Measurements from ENCODE around the gene PARP16.
"Not testable (repeated sequence)": the region's sequence is repeated elsewhere in the genome, so short reads cannot be mapped to it uniquely, and the experiment has no call there.

PARP16 gene

DNA sequence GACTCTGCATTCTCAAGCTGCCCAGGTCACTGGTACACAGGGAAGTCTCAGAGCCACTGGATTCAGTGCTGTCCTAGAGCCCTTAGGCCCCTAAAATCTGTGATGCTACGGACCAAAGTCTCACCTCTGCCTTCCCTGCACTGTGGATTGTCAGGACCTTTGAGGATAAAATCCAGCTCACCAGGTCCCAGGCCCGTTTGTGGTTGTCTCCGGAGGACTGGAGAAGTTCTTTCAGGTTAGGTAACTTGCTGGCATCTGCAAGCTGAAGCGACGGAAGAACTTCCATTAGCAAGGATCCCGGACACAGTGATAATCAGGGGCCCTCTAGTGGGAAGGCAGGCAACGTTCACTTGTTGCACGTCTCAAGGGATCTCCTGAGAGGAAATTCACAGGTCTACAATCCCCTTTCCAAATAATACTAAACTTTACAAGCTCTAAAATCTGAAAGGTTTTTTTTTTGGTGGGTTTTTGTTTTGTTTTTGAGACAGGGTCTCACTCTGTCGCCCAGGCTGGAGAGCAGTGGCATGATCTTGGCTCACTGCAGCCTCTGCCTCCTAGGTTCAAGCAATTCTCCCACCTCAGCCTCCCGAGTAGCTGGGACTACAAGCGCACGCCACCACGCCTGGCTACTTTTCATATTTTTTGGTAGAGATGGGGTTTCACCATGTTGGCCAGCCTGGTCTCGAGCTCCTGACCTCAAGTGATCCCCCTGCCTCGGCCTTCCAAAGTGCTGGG is 15.7 kb downstream of the PARP16 start:
- peak; percentile 35 for DNase-seq

DNA sequence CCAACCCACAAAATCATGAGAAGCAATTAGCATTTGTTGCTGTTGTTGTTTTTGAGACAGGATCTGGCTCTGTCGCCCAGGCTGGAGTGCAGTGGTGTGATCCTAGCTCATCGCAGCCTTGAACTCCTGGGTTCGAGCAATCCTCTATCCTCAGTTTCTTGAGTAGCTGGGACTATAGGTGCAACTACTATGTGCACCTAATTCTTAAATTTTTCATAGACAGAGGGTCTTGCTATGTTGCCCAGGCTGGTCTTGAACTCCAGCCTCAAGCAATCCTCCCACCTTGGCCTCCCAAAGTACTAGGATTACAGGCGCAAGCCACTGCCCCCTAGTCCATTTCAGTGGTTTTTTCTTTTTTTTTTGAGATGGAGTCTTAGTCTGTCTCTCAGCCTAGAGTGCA is 18.3 kb downstream of the PARP16 start:
- DNase-seq = no peak

DNA sequence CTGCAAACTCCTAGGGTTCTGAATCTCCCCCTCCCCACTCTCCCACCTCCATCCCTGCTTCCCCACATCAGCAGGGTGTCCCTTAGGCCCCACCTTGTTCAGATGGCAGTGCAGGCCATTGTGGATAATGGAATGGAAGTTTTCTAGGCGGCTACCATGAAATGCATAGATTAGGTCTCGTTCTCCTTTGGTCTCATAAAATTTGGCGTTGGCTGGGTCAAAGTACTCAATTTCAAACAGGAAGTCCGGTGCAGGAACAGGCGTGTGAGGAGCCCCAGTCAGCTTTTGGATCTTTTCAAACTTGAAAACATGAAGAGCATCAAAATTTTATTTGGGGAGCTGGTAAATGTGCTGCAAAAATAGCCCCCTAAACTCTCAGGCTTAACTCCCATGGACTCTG is 20.2 kb downstream of the PARP16 start:
- DNase-seq = no peak

DNA sequence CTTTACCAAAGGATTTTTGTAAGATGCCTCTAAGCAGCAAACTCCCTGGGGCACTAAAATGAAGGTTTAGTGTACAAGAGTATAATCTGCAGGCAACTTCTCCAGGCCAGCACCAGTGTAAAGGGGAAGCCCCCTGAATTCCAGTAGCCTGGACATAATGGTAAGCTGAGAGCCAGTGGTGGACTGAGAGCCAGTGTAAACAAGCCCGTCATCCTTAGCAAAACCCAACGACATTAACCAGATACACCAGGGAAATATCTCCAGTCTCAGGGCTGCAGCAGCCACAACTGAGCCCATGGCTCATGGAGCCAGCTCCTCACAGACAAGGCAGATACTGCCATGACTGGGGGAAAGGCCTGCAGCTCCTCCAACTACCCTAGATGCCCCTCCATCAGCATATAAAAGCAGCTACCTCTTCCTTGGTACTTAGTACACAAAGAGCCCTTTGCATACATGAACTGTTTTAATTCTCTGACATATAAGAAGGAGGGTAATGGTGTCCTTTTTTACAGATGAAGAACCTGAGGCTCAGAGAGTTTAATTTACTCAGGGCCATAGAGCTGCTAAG is 21.7 kb downstream of the PARP16 start:
- DNase-seq = no peak

DNA sequence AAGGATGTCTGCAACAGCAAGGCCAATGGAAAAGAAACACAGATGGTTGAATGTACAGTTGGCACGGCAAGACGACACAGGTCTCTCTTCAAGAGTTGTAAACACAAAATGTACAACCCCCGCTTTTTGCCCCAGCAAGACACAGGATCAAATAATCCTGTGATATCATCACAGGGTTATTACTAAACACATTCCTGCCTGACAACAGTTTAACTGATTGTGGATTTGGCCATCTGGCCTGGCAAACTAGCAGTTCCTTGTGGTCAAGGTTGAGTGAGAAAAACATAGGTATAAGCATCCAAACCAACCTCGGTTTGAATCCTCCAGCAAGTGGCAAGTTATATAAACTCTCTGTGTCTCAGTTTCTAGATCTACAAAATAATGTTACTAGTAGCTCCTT is 23.4 kb downstream of the PARP16 start:
- no peak for DNase-seq

DNA sequence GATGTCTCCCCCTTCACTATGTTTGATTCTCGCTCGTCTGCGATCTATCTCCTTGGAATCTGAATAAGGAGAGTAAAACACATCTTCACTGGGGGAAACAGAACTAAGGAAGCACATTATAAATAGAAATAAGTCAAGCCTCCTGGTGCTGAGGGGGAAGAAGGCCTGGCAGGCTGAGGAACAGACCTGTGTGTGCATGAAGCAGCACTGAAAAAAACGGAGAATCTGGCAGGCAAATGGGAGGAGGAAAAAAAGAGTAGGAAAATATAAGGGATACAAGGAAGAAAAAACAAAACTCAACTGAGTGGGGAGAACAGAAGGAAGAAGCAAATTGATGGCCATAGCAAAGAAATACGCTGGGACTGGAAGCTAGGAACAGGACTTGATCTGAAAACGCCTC is 25.7 kb downstream of the PARP16 start:
- DNase-seq = no peak

DNA sequence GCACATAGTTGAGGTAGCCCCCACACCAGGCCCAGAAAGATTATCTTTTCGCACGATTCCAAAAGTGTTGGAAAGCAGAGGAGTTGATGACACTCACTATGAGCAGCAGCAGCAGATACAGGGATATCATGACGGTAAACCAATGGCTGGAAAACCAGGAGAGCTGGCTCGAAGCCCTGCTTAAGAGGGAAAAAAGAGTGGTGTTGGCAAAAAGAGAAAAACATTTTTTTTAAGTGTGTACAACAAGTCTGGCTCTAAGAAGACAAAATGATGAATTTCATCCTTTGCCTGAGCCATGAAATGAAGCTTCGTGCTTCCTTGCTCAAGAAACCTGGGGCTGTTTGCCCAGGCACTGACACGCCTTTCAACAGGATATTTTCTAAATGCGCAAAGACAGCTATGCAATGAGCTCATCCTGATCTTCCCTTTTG is 27.3 kb downstream of the PARP16 start:
- no peak for DNase-seq

DNA sequence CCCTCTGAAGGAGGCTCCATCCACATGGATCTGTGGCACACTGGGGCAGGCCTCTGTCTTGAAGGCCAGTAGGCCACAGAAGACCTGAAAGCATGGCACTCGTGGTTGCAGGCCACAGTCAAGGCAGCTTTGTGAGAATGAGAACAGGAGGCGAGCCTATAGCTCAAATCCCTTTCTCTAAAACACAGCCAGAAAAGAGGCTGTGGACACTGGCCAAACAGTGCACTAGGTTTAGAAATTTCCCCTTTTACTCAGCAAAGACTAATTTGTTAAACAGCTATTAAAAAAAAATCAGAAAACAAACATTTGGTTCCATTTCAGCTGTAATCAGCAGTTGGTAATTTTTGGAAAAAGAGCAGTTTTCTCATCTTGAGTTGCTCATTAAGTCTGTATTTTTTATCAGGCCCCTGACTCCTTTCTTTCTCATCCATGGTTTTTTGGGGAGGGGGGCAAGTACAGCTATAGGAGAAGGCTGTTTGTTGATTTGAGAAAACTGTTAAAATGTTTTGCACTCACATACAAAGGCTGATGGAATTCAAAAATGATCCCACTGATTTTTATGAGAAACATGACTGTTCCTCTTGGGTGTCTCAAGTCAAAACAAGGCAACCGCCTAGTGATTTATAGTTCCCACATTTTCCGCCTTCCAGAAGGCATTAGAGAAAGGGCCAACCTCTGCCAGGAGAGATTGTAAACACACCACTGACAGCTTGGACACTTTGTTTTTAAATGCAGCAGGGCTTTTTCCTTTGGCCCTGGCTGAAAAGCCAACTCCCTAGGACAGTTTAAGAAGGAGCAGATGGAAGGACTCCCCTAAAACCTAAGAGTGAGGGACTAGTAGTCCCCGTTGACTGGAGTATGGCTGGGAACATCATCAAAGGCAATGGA is 28.1 kb downstream of the PARP16 start:
- no peak for DNase-seq

DNA sequence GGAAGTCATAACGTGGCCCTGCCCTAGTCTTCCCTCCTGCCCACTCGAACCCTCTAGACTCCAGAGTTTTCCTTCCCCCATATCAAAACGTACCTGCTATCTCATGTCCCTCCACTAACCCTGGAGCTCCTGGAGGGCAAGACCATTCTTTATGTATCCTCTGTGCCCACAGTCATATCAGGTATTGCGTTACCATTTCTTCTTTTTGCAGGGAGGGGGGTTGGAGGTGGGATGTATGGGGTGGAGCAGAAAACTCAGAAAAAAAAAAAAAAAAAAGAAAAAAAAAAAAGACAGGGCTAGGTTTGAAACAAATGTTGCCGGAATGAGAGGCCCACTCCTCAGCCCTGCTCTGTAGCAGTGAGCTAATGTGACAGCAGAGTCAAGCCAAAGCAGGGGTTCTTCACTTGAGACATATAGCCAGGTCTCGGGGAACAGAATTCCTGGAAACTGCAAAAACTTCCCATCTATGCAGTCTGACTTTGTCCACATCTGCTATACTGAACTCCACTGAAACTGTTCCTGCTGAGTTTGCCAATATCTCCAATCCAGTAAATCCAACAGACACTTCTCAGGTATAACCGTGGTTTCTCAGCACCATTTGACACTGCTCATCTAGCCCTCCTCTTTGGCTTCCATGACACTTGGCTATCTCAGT is 31.1 kb downstream of the PARP16 start:
- DNase-seq = no peak

DNA sequence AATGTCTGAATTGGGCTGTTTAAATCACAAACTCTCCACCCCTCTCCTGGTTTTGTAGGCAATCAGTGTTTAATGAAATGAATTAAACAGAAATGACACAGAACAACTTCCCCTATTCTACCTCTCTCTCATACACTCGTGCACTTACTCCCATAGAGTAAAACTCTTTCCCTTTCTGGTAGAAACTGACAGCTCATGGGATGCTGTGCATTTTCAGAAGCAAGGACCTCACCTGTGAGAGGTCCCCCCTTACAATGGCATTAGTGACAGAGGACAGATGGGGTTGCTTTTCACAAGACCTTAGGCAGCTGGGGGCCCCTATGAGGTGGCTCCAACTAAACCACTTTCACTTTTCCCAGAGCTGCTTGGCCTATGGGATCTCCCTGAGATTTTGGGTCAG is 31.9 kb downstream of the PARP16 start:
- no peak for DNase-seq

DNA sequence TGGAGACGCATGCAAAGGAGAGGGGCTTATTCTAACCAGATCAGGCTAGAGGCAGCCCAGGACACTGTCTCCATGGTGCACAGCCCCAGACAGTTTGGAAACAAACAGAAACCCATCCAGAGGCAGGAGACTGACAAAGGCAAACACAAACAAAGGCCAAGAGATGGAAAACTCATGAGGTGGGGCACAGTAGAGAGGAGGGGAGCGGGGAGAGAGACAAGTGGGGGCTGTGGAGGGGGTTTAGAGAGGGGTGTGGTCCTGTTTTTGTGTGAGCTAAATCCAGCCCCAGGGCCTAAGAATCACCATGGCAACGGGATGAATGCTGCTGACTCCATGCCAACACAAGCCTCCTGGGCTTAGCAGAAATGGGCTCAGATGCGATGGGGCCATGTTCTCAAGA is 32.3 kb downstream of the PARP16 start:
- no peak for DNase-seq

DNA sequence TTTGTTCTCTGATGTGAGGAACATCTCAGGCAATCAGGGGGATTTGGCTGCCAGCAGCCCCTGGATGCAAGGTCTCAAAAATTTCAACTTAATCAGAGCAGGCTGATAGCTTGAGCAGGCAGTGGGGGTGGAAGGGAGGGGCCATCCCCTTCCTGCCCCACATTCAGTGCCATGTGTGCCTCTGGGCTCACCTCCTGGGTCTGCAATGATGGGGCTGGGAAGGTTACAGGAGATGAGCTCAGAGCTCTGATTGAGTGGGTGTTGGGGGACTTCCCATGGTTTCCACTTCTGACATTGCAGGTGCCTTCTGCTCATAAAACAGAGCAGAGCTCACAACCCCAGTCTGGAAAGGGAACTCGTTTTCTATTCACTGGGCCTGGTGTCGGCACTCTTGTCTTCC is 37.0 kb downstream of the PARP16 start:
- no peak for DNase-seq

DNA sequence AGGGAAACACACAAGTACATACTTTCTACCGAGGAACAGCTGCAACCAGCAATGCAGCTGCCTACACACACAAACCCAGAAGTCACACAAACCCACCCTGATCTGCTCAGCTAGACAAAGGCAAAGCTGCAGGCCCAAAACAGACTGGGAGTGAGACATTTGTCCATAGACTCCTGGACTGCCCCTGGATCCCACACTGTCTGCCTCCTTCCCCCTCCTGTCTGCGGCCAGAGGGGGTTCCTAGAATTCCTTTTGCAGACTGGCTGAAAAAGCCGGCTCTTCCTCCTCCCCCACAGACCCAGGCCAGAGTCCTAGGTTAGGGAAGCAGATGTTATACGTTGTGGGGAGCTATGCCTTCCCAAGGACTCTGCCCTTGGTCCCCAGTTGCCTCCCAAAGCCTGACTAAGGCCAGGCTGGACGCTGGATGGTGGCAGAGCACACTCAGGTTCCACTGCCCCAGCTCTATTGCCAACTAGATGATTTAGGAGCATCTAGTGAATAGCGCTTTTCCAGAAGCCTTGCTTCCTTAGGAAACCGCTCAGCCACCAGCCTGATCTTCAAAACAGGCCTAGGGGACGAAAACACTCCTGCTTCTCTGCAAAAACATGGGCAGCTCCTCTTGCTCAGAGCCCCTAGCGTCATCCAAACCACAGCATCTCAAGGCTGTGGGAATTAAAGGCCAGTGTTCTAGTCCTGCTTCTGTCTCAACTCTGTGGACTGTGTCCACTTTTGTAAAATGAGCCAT is 38.0 kb downstream of the PARP16 start:
- no peak for DNase-seq

DNA sequence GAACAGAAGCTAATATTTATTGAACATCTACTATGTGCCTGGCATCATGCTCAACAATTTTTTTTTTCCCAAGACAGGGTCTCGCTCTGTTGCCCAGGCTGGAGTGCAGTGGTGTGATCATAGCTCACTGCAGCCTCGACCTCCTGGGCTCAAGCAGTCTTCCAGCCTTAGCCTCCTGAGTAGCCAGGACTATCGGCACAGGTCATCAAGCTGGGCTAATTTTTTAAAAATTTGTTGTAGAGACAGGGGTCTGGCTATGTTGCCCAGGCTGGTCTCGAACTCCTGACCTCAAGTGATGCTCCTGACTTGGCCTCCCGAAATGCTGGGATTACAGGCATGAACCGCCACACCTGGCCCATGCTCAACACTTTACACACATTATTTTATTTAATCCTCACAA is 39.7 kb downstream of the PARP16 start:
- no peak for DNase-seq

DNA sequence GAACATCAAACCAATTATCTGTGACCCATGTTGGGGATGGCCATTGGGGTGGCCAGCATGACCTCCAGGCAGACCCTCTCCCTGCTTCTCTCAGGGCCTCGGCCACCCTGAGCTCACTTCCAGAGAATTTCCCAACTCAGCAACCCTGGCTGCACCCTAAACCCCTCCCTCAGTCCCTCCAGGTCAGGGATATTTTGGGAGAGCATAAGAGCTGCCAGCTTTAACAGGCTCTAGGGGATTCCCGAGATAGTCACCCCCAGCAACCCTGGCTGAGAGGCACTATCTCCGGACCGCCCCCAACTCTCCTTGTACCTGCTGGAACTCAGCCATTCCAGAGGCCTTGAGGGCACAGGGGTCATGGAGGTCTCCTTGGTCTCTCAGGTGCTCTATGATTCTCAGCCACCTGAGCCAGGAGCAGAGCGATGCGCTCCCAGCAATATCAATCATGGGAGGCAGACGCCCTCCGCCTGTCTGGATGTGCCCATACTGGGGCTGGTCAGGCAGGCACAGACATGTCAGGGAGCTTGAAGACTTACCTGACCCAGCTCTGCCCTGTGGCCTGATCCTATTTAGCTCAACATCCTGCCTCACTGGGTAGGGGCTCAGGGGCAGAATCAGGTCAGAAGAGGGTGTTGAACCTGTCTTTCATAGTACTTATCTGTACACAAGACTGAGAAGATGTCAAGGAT is 40.5 kb downstream of the PARP16 start:
- DNase-seq = no peak

DNA sequence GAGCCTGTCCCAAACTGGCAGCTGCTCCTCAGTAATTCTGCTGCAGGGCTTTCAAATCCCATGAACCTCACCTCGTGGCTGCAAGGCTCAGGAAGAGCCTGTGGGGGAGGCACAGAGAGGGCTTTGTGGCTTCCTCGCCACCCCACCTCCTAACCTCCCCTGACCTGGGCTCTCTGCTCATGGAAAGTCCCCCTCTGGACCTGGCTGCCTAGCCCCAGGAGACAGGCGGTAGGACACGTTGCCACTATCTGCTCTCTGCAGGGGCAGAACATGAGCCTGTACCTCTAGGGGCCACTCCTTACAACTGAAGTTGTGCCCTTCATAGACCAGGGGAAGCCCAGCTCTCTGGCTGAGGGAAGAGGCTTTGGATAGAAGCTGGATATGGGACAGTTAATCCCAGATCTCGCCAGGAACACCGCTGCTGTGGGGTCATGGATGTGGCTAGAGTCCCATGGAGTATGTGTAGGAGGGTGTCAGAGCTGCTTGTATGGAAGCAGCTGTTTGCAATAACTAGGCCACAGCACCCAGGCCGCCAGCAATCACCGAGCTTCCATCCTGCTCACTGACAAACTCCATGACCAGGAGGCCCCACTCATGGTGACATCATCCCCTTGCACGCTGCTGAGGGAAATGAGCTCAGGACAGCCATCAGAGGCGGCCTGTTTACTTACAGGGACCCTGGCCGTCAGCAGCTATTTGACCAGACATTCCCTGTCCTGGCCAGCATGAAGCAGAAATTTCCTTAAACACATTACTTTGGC is 41.4 kb downstream of the PARP16 start:
- no peak for DNase-seq

DNA sequence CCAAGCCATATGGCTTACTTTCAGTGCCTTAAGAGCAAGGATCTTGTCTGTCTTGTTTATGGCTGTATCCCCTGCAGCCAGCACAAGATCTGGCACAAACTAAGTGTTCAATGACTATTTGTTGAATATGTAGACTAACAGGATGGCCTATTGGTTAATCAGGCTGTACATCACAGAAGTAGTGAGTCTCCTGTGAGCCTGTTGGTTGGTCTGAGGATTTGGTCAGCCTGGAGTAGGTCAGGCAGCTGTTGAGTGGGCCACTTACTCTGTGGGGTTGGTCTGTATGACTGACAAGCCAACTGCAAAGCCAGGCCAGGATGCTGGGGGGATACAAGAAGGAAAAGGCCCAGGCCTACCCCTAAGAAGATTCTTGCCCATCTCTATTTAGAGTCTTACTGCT is 42.0 kb downstream of the PARP16 start:
- DNase-seq = no peak

DNA sequence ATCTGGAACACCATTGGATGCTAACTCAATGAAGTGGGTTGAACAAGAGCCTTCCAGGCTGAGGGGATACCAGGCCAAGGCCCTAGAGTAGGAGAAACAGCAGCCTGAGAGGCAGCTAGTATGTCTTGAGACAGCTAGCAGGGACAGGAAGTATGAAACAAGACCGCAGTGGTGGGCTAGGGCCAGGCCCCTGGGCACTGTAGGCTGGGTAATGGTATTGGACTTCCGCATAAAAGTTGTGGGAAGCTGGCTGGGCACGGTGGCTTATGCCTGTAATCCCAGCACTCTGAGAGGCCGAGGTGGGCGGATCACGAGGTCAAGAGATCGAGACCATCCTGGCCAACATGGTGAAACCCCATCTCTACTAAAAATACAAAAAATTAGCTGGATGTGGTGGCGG is 50.2 kb downstream of the PARP16 start:
- DNase-seq = not testable (repeated sequence)

DNA sequence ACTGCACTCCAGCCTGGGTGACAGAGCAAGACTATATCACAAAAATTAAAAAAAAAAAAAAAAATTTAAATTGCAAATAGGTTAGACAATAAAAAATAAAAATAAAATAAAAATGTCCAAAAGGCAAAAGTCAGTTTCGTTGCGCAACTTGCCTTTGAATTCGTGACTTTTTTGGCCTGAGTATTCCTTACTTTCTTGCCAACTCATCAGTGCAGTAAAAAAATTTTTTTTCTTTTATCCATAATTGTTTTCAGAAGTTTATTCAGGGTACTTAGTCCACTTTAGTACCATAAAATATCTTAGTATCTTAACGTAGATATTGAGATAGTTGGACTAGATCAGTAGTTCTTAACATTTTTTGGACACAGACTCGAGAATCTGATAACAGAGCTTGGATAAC is 53.0 kb downstream of the PARP16 start:
- DNase-seq = no peak

DNA sequence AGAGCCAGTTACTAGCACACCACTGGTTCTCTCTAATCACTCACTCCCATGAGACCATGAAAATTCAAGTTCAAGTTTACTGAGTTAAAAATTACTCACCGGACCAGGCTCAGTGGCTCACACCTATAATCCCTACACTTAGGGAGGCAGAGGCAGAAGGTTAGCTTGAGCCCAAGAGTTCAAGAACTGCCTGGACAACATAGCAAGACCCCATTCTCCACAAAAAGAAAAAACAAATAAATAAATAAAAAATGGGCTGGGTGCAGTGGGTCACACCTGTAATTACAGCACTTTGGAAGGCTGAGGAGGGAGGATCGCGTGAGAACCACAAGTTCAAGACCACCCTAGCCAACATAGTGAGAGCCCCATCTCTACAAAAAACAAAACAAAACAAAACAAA is 54.2 kb downstream of the PARP16 start:
- DNase-seq = no peak

DNA sequence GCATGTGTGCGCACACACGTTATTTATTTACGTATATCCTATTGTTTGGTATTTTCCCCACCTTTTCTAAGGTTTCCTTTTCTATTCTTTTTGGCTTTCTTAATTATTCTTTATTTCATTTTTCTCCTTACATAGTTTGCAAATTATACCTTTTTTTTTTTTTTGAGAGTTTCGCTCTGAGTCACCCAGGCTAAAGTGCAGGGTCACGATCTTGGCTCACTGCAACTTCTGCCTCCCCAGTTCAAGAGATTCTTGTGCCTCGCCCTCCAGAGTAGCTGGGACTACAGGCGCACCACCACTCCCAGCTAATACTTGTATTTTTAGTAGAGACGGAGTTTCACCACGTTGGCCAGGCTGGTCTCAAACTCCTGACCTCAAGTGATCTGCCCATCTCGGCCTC is 55.4 kb downstream of the PARP16 start:
- DNase-seq = no peak

Measured in 8988T (cell line).